KMS-11 (cell line): ENCODE data around the gene DMTF1.

ENCODE experiments used
- H2AFZ ChIP-seq: fragments of 200-600 bp; sonication (generic); 2 replicates; pipeline ENCODE4 v1.6.1; 2016; ENCODE audit warnings: antibody characterized with exemption, mixed run types, low read depth
- H3K27ac ChIP-seq: fragments of 200-600 bp; sonication (generic); 2 replicates; pipeline ENCODE4 v1.6.1; 2016; ENCODE audit warnings: mild to moderate bottlenecking, mixed run types
- H3K27me3 ChIP-seq: fragments of 200-600 bp; sonication (generic); 2 replicates; pipeline ENCODE4 v1.6.1; 2017; ENCODE audit warnings: mild to moderate bottlenecking, low read depth, mixed run types, moderate library complexity; ENCODE audit not compliant: insufficient read depth
- H3K36me3 ChIP-seq: fragments of 200-600 bp; sonication (generic); 2 replicates; pipeline ENCODE4 v1.6.1; 2017; ENCODE audit warnings: mild to moderate bottlenecking, mixed run types; ENCODE audit not compliant: insufficient read depth
- H3K4me1 ChIP-seq: fragments of 200-600 bp; sonication (generic); 2 replicates; pipeline ENCODE4 v1.6.1; 2016; ENCODE audit warnings: mild to moderate bottlenecking, low read depth, mixed run types; ENCODE audit not compliant: poor library complexity, severe bottlenecking
- H3K4me2 ChIP-seq: fragments of 200-600 bp; sonication (generic); 2 replicates; pipeline ENCODE4 v1.7.0; 2016; ENCODE audit warnings: mild to moderate bottlenecking, mixed run types
- H3K4me3 ChIP-seq: fragments of 200-600 bp; sonication (generic); IDR thresholded peaks from 2 replicates; pipeline ENCODE4 v1.6.1; 2017; ENCODE audit warnings: low read depth, low read length, mixed read lengths; ENCODE audit not compliant: insufficient read depth
- H3K79me2 ChIP-seq: fragments of 200-600 bp; sonication (generic); 2 replicates; pipeline ENCODE4 v1.6.1; 2016; ENCODE audit warnings: low read depth, mixed run types; ENCODE audit not compliant: insufficient read depth
- H3K9ac ChIP-seq: fragments of 200-600 bp; sonication (generic); 2 replicates; pipeline ENCODE4 v1.6.1; 2016; ENCODE audit warnings: mild to moderate bottlenecking, mixed run types
- H4K20me1 ChIP-seq: fragments of 200-600 bp; sonication (generic); 2 replicates; pipeline ENCODE4 v1.6.1; 2016; ENCODE audit warnings: mild to moderate bottlenecking, mixed run types; ENCODE audit not compliant: insufficient read depth
- CTCF ChIP-seq: fragments of 200-600 bp; sonication (generic); conservative IDR thresholded peaks from 2 replicates; pipeline ENCODE4 v1.6.1; 2017; ENCODE audit warnings: low read depth, mild to moderate bottlenecking, antibody characterized with exemption, low read length, moderate library complexity, mixed read lengths

Gene DMTF1

GRCh38 chr7:87152897-87153641 lies 816 bp downstream of the DMTF1 start:
- Histone ChIP-seq H3K9ac (peak overlapping the region; percentile 88), H3K27me3 (no peaks in the 10 kb centered on the region), H2AFZ (peak overlapping the region; percentile 58), H3K79me2 (peaks cover 54% of the 10 kb centered on the region), H3K4me2 (peak overlapping the region; percentile 87), H4K20me1 (peaks cover 11% of the 10 kb centered on the region; the same call in 1 of the 2 replicates), H3K36me3 (no peaks in the 10 kb centered on the region), H3K4me3 (no peak overlapping the region), H3K27ac (peak overlapping the region; percentile 88), H3K4me1 (peaks cover 48% of the 10 kb centered on the region)
- TF ChIP-seq CTCF: no peak

GRCh38 chr7:87154166-87154565 lies 1.9 kb downstream of the DMTF1 start:
- H2AFZ ChIP-seq: no peak overlapping the region
- peak overlapping the region; percentile 88; the same call in 1 of the 2 replicates for H3K9ac ChIP-seq
- H4K20me1 ChIP-seq: peaks cover 16% of the 10 kb centered on the region
- peak overlapping the region; percentile 87 for H3K4me2 ChIP-seq
- H3K27ac ChIP-seq: peak overlapping the region; percentile 88; the same call in 1 of the 2 replicates
- H3K4me3 ChIP-seq: no peak overlapping the region
- no peaks in the 10 kb centered on the region for H3K36me3 ChIP-seq
- peaks cover 65% of the 10 kb centered on the region for H3K79me2 ChIP-seq
- no peak for TF ChIP-seq CTCF
- peaks cover 54% of the 10 kb centered on the region for H3K4me1 ChIP-seq
- no peaks in the 10 kb centered on the region for H3K27me3 ChIP-seq

GRCh38 chr7:87154569-87154968 lies 2.3 kb downstream of the DMTF1 start:
- peak overlapping the region; percentile 88; the same call in 1 of the 2 replicates for H3K9ac ChIP-seq
- H3K27ac ChIP-seq: peak overlapping the region; percentile 88; the same call in 1 of the 2 replicates
- H4K20me1 ChIP-seq: peaks cover 20% of the 10 kb centered on the region
- H3K27me3 ChIP-seq: no peaks in the 10 kb centered on the region
- peak overlapping the region; percentile 87 for H3K4me2 ChIP-seq
- no peak overlapping the region for H2AFZ ChIP-seq
- peaks cover 57% of the 10 kb centered on the region for H3K4me1 ChIP-seq
- no peak overlapping the region for H3K4me3 ChIP-seq
- H3K79me2 ChIP-seq: peaks cover 69% of the 10 kb centered on the region
- no peaks in the 10 kb centered on the region for H3K36me3 ChIP-seq
- no peak for TF ChIP-seq CTCF

GRCh38 chr7:87155788-87156187 lies 3.5 kb downstream of the DMTF1 start:
- Histone ChIP-seq H3K9ac (no peak overlapping the region), H3K36me3 (no peaks in the 10 kb centered on the region), H3K27me3 (no peaks in the 10 kb centered on the region), H3K4me2 (peak overlapping the region; percentile 87; the same call in 1 of the 2 replicates), H4K20me1 (peaks cover 20% of the 10 kb centered on the region), H3K79me2 (peaks cover 81% of the 10 kb centered on the region), H3K4me1 (peaks cover 62% of the 10 kb centered on the region), H2AFZ (no peak overlapping the region), H3K27ac (no peak overlapping the region), H3K4me3 (no peak overlapping the region)
- no peak for TF ChIP-seq CTCF
